Caco-2 (cell line): ENCODE results near the gene ERC2. TPM values are rescaled to one million over a fixed set of nuclear protein-coding genes. Genes with fewer than 3 reads are reported as not detected.

Experiments
- BruUV-seq: library from RNA; stranded (reverse); fragments of 400-500 nt; replicated peaks from 2 replicates; lab custom pipeline; 2021; lab: Mats Ljungman, UMichigan
- CTCF ChIA-PET: fragments of 300-600 bp; sonication (Branson Sonifier 250); formaldehyde crosslinking; loops from one replicate; lab custom pipeline; 2022; ENCODE audit warnings: antibody characterized with exemption; lab: Charles Lee
- POLR2A ChIA-PET: fragments of 300-600 bp; sonication (Branson Sonifier 250); formaldehyde crosslinking; loops from one replicate; lab custom pipeline; 2022; ENCODE audit warnings: antibody characterized with exemption; lab: Charles Lee
- DNase-seq, 2 experiments: peaks; one replicate each; pipeline versions ENCODE4 v3.0.0 to v3.0.0-alpha.2; 2020 to 2022
- H3K27me3 ChIP-seq: replicated peaks from 2 replicates; pipeline ENCODE4 v1.6.0; 2011; ENCODE audit warnings: low read length; ENCODE audit not compliant: control insufficient read depth, insufficient read depth
- H3K36me3 ChIP-seq: 2 replicates; pipeline ENCODE4 v1.5.1; 2011; ENCODE audit warnings: low read length; ENCODE audit not compliant: control insufficient read depth, insufficient read depth
- H3K4me1 ChIP-seq: fragments of 250-450 bp; sonication (Bioruptor Pico); 2 replicates; pipeline ENCODE4 v1.5.1; 2020; ENCODE audit warnings: mild to moderate bottlenecking
- H3K4me3 ChIP-seq: 2 replicates; pipeline ENCODE4 v1.5.1; 2011; ENCODE audit warnings: low read depth, mild to moderate bottlenecking, control low read depth, low read length
- H3K9me3 ChIP-seq: fragments of 250-450 bp; sonication (Bioruptor Pico); 2 replicates; pipeline ENCODE4 v1.5.1; 2020; ENCODE audit warnings: mild to moderate bottlenecking, moderate library complexity
- H3K27ac Mint-ChIP-seq: one replicate; pipeline ENCODE4 v1.8.0; 2022; ENCODE audit warnings: mixed read lengths; ENCODE audit not compliant: unreplicated experiment
- H3K27me3 Mint-ChIP-seq: one replicate; pipeline ENCODE4 v1.8.0; 2022; ENCODE audit warnings: mixed read lengths; ENCODE audit not compliant: insufficient read depth, unreplicated experiment
- H3K36me3 Mint-ChIP-seq: one replicate; pipeline ENCODE4 v1.8.0; 2022; ENCODE audit warnings: mild to moderate bottlenecking, mixed read lengths; ENCODE audit not compliant: insufficient read depth, unreplicated experiment
- H3K4me1 Mint-ChIP-seq: one replicate; pipeline ENCODE4 v1.8.0; 2022; ENCODE audit warnings: low read depth, mixed read lengths; ENCODE audit not compliant: unreplicated experiment
- H3K4me3 Mint-ChIP-seq: one replicate; pipeline ENCODE4 v1.8.0; 2022; ENCODE audit warnings: mild to moderate bottlenecking, moderate library complexity, mixed read lengths; ENCODE audit not compliant: unreplicated experiment
- H3K9me3 Mint-ChIP-seq: one replicate; pipeline ENCODE4 v1.8.0; 2022; ENCODE audit warnings: mixed read lengths; ENCODE audit not compliant: unreplicated experiment
- CTCF ChIP-seq, 2 experiments: fragments of 200-600 bp in 1 of 2; IDR thresholded peaks; 1 replicate in 1 of 2; 2 replicates in 1 of 2; pipeline versions ENCODE4 v1.5.1 to v1.8.0; 2011 to 2022; ENCODE audit warnings: antibody characterized with exemption in 1 of 2, control low read depth in 1 of 2, inconsistent platforms in 1 of 2, low read depth in 1 of 2, low read length in 1 of 2, mild to moderate bottlenecking in 1 of 2, moderate library complexity in 1 of 2; ENCODE audit not compliant: insufficient read depth in 1 of 2, severe bottlenecking in 1 of 2, unreplicated experiment in 1 of 2
- intact Hi-C: fragments of 100-400 bp; cut with micrococcal nuclease; formaldehyde crosslinking; loops from one replicate; pipeline ENCODE4 v1.10.0; 2022; ENCODE audit not compliant: unreplicated experiment
- total RNA-seq: library from RNA; stranded (reverse); gene quantifications from 2 replicates; pipeline ENCODE4 v1.2.3, GENCODE V29; 2022

The ERC2 gene
- total RNA-seq, 1 experiment from 2014 or later: 0.54 TPM

- no peak for TF ChIP-seq CTCF (IDR thresholded peaks at IDR 0.05; ENCODE audit: insufficient read depth in 1 of 2, low read depth in 1 of 2, low read length in 1 of 2, severe bottlenecking in 1 of 2, unreplicated experiment in 1 of 2)
- no TSS peak for BruUV-seq
- Histone ChIP-seq H3K27me3 (no peaks in the 10 kb centered on the region), H3K4me3 (no peak overlapping the region), H3K9me3 (no peaks in the 10 kb centered on the region), H3K4me1 (no peaks in the 10 kb centered on the region), H3K36me3 (no peaks in the 10 kb centered on the region)
- intact Hi-C loops: no loop called here
- POLR2A ChIA-PET: no interaction called here
- Mint-ChIP-seq H3K4me1 (no peaks in the 10 kb centered on the region), H3K9me3 (no peaks in the 10 kb centered on the region), H3K36me3 (no peaks in the 10 kb centered on the region), H3K27me3 (peaks cover 16% of the 10 kb centered on the region), H3K27ac (no peak overlapping the region), H3K4me3 (no peak overlapping the region)
- no peak for DNase-seq
- CTCF ChIA-PET: no interaction called here
Observed at GRCh38 chr3:56291244-56291680, 177.0 kb downstream of the ERC2 start.

GRCh38 chr3:56290374-56290773, 177.9 kb downstream of the ERC2 start:
- no peaks in the 10 kb centered on the region for H3K4me1 ChIP-seq
- no peaks in the 10 kb centered on the region for H3K9me3 Mint-ChIP-seq
- no peak overlapping the region for H3K4me3 Mint-ChIP-seq
- H3K27ac Mint-ChIP-seq: no peak overlapping the region
- H3K27me3 ChIP-seq: no peaks in the 10 kb centered on the region
- DNase-seq: no peak
- ChIA-PET POLR2A (no interaction called here), CTCF (no interaction called here)
- H3K4me1 Mint-ChIP-seq: no peaks in the 10 kb centered on the region
- intact Hi-C loops: no loop called here
- TF ChIP-seq CTCF (IDR thresholded peaks at IDR 0.05; ENCODE audit: insufficient read depth in 1 of 2, low read depth in 1 of 2, low read length in 1 of 2, severe bottlenecking in 1 of 2, unreplicated experiment in 1 of 2): no peak
- BruUV-seq: no TSS peak
- no peak overlapping the region for H3K4me3 ChIP-seq
- H3K36me3 Mint-ChIP-seq: no peaks in the 10 kb centered on the region
- H3K27me3 Mint-ChIP-seq: peaks cover 14% of the 10 kb centered on the region
- H3K36me3 ChIP-seq: no peaks in the 10 kb centered on the region
- no peaks in the 10 kb centered on the region for H3K9me3 ChIP-seq

GRCh38 chr3:56288258-56288657, 180.0 kb downstream of the ERC2 start:
- peaks cover 14% of the 10 kb centered on the region for H3K27me3 Mint-ChIP-seq
- Histone ChIP-seq H3K27me3 (no peaks in the 10 kb centered on the region), H3K4me3 (no peak overlapping the region), H3K9me3 (no peaks in the 10 kb centered on the region), H3K4me1 (no peaks in the 10 kb centered on the region), H3K36me3 (no peaks in the 10 kb centered on the region)
- CTCF ChIA-PET: no interaction called here
- no peaks in the 10 kb centered on the region for H3K4me1 Mint-ChIP-seq
- intact Hi-C loops: no loop called here
- H3K36me3 Mint-ChIP-seq: no peaks in the 10 kb centered on the region
- TF ChIP-seq CTCF (IDR thresholded peaks at IDR 0.05; ENCODE audit: insufficient read depth in 1 of 2, low read depth in 1 of 2, low read length in 1 of 2, severe bottlenecking in 1 of 2, unreplicated experiment in 1 of 2): no peak
- DNase-seq: no peak
- POLR2A ChIA-PET: no interaction called here
- no peak overlapping the region for H3K27ac Mint-ChIP-seq
- no peaks in the 10 kb centered on the region for H3K9me3 Mint-ChIP-seq
- no peak overlapping the region for H3K4me3 Mint-ChIP-seq
- BruUV-seq: no TSS peak
